ENCODE data around the gene SIRPB2.

SIRPB2 gene

GRCh38 chr20:1508574-1508973, 17.4 kb upstream of the SIRPB2 start:
- Histone ChIP-seq H3K18ac (ENCODE audit: low read length) (no peak overlapping the region), H3K27me3 (ENCODE audit: control insufficient read depth in 3 of 3, insufficient read depth in 3 of 3, low read depth in 1 of 3, low read length in 3 of 3) (peaks cover 0 to 16% (median 0%) of the 10 kb centered on the region in 3 experiments), H2BK15ac (ENCODE audit: low read length) (no peak overlapping the region), H3K27ac (replicated peaks; ENCODE audit: low read length) (no peak overlapping the region), H3K79me1 (ENCODE audit: low read depth, low read length) (no peaks in the 10 kb centered on the region), H2AFZ (ENCODE audit: low read length) (no peak overlapping the region), H2BK120ac (ENCODE audit: low read depth, low read length) (no peak overlapping the region), H3K9ac (ENCODE audit: low read depth, low read length, poor library complexity) (no peak overlapping the region), H3K4ac (ENCODE audit: low read length) (no peak overlapping the region), H3K9me3 (replicated peaks in 1 of 2; ENCODE audit: control insufficient read depth in 2 of 2, insufficient read depth in 1 of 2, low read depth in 1 of 2, low read length in 2 of 2) (no peaks in the 10 kb centered on the region), H3K4me3 (ENCODE audit: low read length in 2 of 2) (no peak overlapping the region), H2BK12ac (ENCODE audit: low read length) (no peak overlapping the region), H3K14ac (ENCODE audit: low read length) (no peak overlapping the region), H2AK5ac (ENCODE audit: low read depth, low read length) (no peak overlapping the region), H4K8ac (ENCODE audit: low read depth, low read length) (no peak overlapping the region), H2BK5ac (ENCODE audit: low read length) (no peak overlapping the region), H3K36me3 (replicated peaks in 1 of 2; ENCODE audit: control insufficient read depth in 2 of 2, insufficient read depth in 2 of 2, low read length in 2 of 2) (no peaks in the 10 kb centered on the region), H3K4me2 (ENCODE audit: insufficient read depth, low read length, poor library complexity, severe bottlenecking) (no peak overlapping the region), H4K91ac (ENCODE audit: low read depth, low read length, poor library complexity) (no peak overlapping the region), H3K23ac (ENCODE audit: low read depth, low read length, poor library complexity) (no peak overlapping the region), H3K4me1 (ENCODE audit: control insufficient read depth in 2 of 2, insufficient read depth in 1 of 2, low read depth in 1 of 2, low read length in 2 of 2) (no peaks in the 10 kb centered on the region)
- no peak for DNase-seq (ENCODE audit: low spot score)

- H4K91ac ChIP-seq (ENCODE audit: low read depth, low read length, poor library complexity), result no peak overlapping the region
- no peak overlapping the region for H2BK15ac ChIP-seq (ENCODE audit: low read length)
- WGBS, 2 donors (ENCODE audit: extremely low coverage in 2 of 2, insufficient read length in 2 of 2, insufficient replicate concordance in 1 of 2), result no CpG with 5 or more reads among the region's 3 CpGs
- H4K8ac ChIP-seq (ENCODE audit: low read depth, low read length), result no peak overlapping the region
- no peak overlapping the region for H2BK5ac ChIP-seq (ENCODE audit: low read length)
- no peaks in the 10 kb centered on the region for H3K9me3 ChIP-seq (replicated peaks in 1 of 2; ENCODE audit: control insufficient read depth in 2 of 2, insufficient read depth in 1 of 2, low read depth in 1 of 2, low read length in 2 of 2)
- no peak overlapping the region for H3K18ac ChIP-seq (ENCODE audit: low read length)
- no peak overlapping the region for H3K9ac ChIP-seq (ENCODE audit: low read depth, low read length, poor library complexity)
- no peak overlapping the region for H3K4me2 ChIP-seq (ENCODE audit: insufficient read depth, low read length, poor library complexity, severe bottlenecking)
- H3K36me3 ChIP-seq (replicated peaks in 1 of 2; ENCODE audit: control insufficient read depth in 2 of 2, insufficient read depth in 2 of 2, low read length in 2 of 2), result no peaks in the 10 kb centered on the region
- no peaks in the 10 kb centered on the region for H3K79me1 ChIP-seq (ENCODE audit: low read depth, low read length)
- no peak overlapping the region for H2AK5ac ChIP-seq (ENCODE audit: low read depth, low read length)
- H3K27ac ChIP-seq (replicated peaks; ENCODE audit: low read length), result no peak overlapping the region
- H3K4me3 ChIP-seq (ENCODE audit: low read length in 2 of 2), result no peak overlapping the region
- H3K4me1 ChIP-seq (ENCODE audit: control insufficient read depth in 2 of 2, insufficient read depth in 1 of 2, low read depth in 1 of 2, low read length in 2 of 2), result no peaks in the 10 kb centered on the region
- no peak for DNase-seq (ENCODE audit: low spot score)
- H2BK12ac ChIP-seq (ENCODE audit: low read length), result no peak overlapping the region
- H2AFZ ChIP-seq (ENCODE audit: low read length), result no peak overlapping the region
- H3K27me3 ChIP-seq (ENCODE audit: control insufficient read depth in 3 of 3, insufficient read depth in 3 of 3, low read depth in 1 of 3, low read length in 3 of 3), result peaks cover 0 to 15% (median 0%) of the 10 kb centered on the region in 3 experiments
- H3K4ac ChIP-seq (ENCODE audit: low read length), result no peak overlapping the region
- no peak overlapping the region for H3K14ac ChIP-seq (ENCODE audit: low read length)
- H2BK120ac ChIP-seq (ENCODE audit: low read depth, low read length), result no peak overlapping the region
- no peak overlapping the region for H3K23ac ChIP-seq (ENCODE audit: low read depth, low read length, poor library complexity)
These were observed 16.1 kb upstream of the SIRPB2 start for GRCh38 chr20:1507276-1507675.

- no peak overlapping the region for H2AK5ac ChIP-seq (ENCODE audit: low read depth, low read length)
- no peaks in the 10 kb centered on the region for H3K9me3 ChIP-seq (replicated peaks in 1 of 2; ENCODE audit: control insufficient read depth in 2 of 2, insufficient read depth in 1 of 2, low read depth in 1 of 2, low read length in 2 of 2)
- no peak overlapping the region for H2AFZ ChIP-seq (ENCODE audit: low read length)
- H3K4me1 ChIP-seq (ENCODE audit: control insufficient read depth in 2 of 2, insufficient read depth in 1 of 2, low read depth in 1 of 2, low read length in 2 of 2), result no peaks in the 10 kb centered on the region
- no CpG with 5 or more reads among the region's 1 CpG for WGBS, 2 donors (ENCODE audit: extremely low coverage in 2 of 2, insufficient read length in 2 of 2, insufficient replicate concordance in 1 of 2)
- no peak for DNase-seq (ENCODE audit: low spot score)
- H4K8ac ChIP-seq (ENCODE audit: low read depth, low read length), result no peak overlapping the region
- H2BK15ac ChIP-seq (ENCODE audit: low read length), result no peak overlapping the region
- peaks cover 0 to 9% (median 0%) of the 10 kb centered on the region in 3 experiments for H3K27me3 ChIP-seq (ENCODE audit: control insufficient read depth in 3 of 3, insufficient read depth in 3 of 3, low read depth in 1 of 3, low read length in 3 of 3)
- H3K27ac ChIP-seq (replicated peaks; ENCODE audit: low read length), result no peak overlapping the region
- H2BK120ac ChIP-seq (ENCODE audit: low read depth, low read length), result no peak overlapping the region
- H3K4ac ChIP-seq (ENCODE audit: low read length), result no peak overlapping the region
- no peak overlapping the region for H3K18ac ChIP-seq (ENCODE audit: low read length)
- no peak overlapping the region for H3K4me2 ChIP-seq (ENCODE audit: insufficient read depth, low read length, poor library complexity, severe bottlenecking)
- no peak overlapping the region for H3K14ac ChIP-seq (ENCODE audit: low read length)
- no peak overlapping the region for H2BK5ac ChIP-seq (ENCODE audit: low read length)
- H3K36me3 ChIP-seq (replicated peaks in 1 of 2; ENCODE audit: control insufficient read depth in 2 of 2, insufficient read depth in 2 of 2, low read length in 2 of 2), result no peaks in the 10 kb centered on the region
- H3K9ac ChIP-seq (ENCODE audit: low read depth, low read length, poor library complexity), result no peak overlapping the region
- no peak overlapping the region for H4K91ac ChIP-seq (ENCODE audit: low read depth, low read length, poor library complexity)
- no peaks in the 10 kb centered on the region for H3K79me1 ChIP-seq (ENCODE audit: low read depth, low read length)
- no peak overlapping the region for H3K4me3 ChIP-seq (ENCODE audit: low read length in 2 of 2)
- H2BK12ac ChIP-seq (ENCODE audit: low read length), result no peak overlapping the region
- H3K23ac ChIP-seq (ENCODE audit: low read depth, low read length, poor library complexity), result no peak overlapping the region
These were observed 14.7 kb upstream of the SIRPB2 start for GRCh38 chr20:1505871-1506270.

GRCh38 chr20:1505361-1505760, 14.1 kb upstream of the SIRPB2 start:
- no CpG with 5 or more reads among the region's 3 CpGs for WGBS, 2 donors (ENCODE audit: extremely low coverage in 2 of 2, insufficient read length in 2 of 2, insufficient replicate concordance in 1 of 2)
- Histone ChIP-seq H3K4me1 (ENCODE audit: control insufficient read depth in 2 of 2, insufficient read depth in 1 of 2, low read depth in 1 of 2, low read length in 2 of 2) (no peaks in the 10 kb centered on the region), H3K36me3 (replicated peaks in 1 of 2; ENCODE audit: control insufficient read depth in 2 of 2, insufficient read depth in 2 of 2, low read length in 2 of 2) (no peaks in the 10 kb centered on the region), H2BK5ac (ENCODE audit: low read length) (no peak overlapping the region), H4K91ac (ENCODE audit: low read depth, low read length, poor library complexity) (no peak overlapping the region), H3K23ac (ENCODE audit: low read depth, low read length, poor library complexity) (no peak overlapping the region), H3K9me3 (replicated peaks in 1 of 2; ENCODE audit: control insufficient read depth in 2 of 2, insufficient read depth in 1 of 2, low read depth in 1 of 2, low read length in 2 of 2) (no peaks in the 10 kb centered on the region), H3K4ac (ENCODE audit: low read length) (no peak overlapping the region), H4K8ac (ENCODE audit: low read depth, low read length) (no peak overlapping the region), H3K9ac (ENCODE audit: low read depth, low read length, poor library complexity) (no peak overlapping the region), H2AK5ac (ENCODE audit: low read depth, low read length) (no peak overlapping the region), H2BK15ac (ENCODE audit: low read length) (no peak overlapping the region), H3K4me3 (ENCODE audit: low read length in 2 of 2) (no peak overlapping the region), H3K18ac (ENCODE audit: low read length) (no peak overlapping the region), H2AFZ (ENCODE audit: low read length) (no peak overlapping the region), H3K27ac (replicated peaks; ENCODE audit: low read length) (no peak overlapping the region), H2BK120ac (ENCODE audit: low read depth, low read length) (no peak overlapping the region), H2BK12ac (ENCODE audit: low read length) (no peak overlapping the region), H3K27me3 (ENCODE audit: control insufficient read depth in 3 of 3, insufficient read depth in 3 of 3, low read depth in 1 of 3, low read length in 3 of 3) (peaks cover 0 to 9% (median 0%) of the 10 kb centered on the region in 3 experiments), H3K14ac (ENCODE audit: low read length) (no peak overlapping the region), H3K79me1 (ENCODE audit: low read depth, low read length) (no peaks in the 10 kb centered on the region), H3K4me2 (ENCODE audit: insufficient read depth, low read length, poor library complexity, severe bottlenecking) (no peak overlapping the region)
- DNase-seq (ENCODE audit: low spot score), result no peak
